HG02678 (cell line): ENCODE data around the gene PTPRCAP.
"Not testable (repeated sequence)": the region's sequence is repeated elsewhere in the genome, so short reads cannot be mapped to it uniquely, and the experiment has no call there.

ENCODE experiments used
- ATAC-seq: cut with Tn5 transposase; IDR thresholded peaks from one replicate; pipeline ENCODE4 v1.9.1; 2021; ENCODE audit warnings: mild to moderate bottlenecking, moderate library complexity; ENCODE audit not compliant: unreplicated experiment

The PTPRCAP gene

DNA sequence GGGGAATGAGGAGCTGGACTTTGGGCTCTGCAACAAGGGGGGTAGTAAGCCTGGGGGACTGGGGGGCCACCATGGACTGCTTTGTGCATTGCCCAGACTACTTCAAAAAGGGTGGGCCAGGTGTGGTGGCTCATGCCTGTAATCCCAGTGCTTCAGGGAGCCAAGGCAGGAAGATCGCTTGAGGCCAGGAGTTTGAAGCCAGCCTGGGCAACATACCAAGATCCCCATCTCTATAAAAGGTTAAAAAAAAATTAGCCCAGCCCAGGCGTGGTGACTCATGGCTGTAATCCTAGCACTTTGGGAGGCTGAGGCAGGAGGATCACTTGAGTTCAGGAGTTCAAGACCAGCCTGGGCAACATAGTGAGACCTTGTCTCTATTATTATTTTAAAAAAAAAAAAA is 28.0 kb upstream of the PTPRCAP start:
- not testable (repeated sequence) for ATAC-seq

DNA sequence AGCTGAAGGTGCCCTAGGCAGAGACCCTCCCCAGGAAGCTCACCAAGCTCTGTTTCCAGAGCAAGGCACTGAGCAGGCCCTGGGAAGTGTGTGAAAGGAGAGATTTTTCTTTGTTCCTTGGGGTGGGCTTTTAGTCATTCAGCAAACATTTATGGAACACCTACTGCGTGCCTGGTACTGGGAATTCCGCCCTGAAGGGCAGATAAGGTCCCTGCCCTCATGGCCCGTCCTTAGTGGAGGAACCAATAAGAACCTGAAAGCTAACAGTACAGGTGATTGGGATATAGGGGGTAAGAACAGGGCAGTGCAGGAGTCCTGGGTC is 27.7 kb upstream of the PTPRCAP start:
- no peak for ATAC-seq

GRCh38 chr11:67464411-67465188 is 27.1 kb upstream of the PTPRCAP start:
- ATAC-seq, result peak; percentile 55

DNA sequence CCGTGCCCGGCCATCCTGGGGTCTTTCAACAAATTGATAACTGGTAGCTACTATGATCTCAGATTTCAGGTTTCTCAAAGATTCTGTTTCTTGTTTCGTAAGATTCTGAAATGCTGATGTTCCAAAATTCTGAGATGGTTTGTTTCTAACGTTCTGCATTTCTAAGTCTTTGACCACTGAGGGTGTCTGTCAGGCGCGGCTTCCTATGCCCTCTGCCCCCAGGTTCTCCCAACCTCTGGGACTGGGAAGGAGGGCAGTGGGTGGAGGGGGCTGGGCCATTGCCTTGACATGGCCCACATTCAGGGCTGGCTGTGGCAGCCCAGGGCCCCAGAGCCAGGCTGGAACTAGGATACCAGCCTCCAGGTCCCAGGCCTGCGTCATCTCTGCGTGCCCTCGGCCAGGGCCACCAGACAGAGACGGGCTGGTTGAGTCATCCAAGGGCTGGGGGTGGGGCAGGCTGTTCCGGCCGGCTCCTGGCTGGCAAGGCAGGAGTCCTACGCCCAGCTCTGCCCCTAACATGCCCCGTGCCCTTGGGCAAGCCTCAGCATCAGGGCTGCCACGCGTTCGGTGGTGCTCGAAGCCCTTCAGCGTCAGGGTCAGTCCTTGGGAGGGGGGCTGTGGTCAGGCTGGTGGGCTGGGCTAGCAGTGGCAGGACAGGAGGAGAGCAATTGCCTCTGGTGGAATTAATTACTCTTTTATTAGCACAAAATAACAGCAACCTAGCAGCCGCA is 26.4 kb upstream of the PTPRCAP start:
- ATAC-seq, result no peak

DNA sequence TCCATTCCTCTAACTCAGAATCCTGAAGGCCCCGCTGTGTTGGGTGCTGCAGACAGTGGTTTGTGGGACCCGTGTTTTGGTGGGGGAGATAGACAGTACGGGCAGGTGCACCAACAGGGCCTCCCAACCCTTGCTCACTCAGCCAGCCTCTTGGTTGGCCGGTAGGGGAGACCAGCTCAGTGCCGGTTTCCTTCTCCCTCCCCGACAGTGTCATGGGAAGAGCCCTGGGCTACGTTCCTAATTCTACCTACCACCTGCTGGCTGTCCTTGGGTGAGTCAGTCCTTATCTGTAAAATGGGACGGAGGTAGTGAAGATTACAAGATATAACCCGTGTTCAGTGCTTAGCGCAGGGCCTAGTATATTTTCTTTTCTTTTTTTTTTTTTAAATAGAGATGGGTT is 25.7 kb upstream of the PTPRCAP start:
- ATAC-seq, result no peak

GRCh38 chr11:67458266-67458665 is 20.8 kb upstream of the PTPRCAP start:
- ATAC-seq, result no peak

DNA sequence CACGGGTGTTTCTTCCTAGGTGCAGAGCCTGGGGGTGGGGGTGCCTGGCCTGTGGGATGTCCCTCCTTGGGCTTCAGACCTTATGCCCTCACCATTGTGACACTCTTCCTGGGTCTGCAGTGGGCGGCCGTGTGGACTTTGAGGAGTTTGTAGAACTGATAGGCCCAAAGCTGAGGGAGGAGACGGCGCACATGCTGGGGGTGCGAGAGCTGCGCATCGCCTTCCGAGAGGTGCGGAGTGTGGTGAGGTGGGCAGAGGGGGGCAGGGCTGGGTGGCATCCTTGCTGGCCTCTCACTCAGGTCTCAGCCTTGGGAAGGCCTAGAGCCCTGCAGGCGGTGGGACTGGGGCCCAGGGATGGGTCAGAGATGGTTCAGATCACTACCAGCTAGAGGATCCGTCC is 20.0 kb upstream of the PTPRCAP start:
- no peak for ATAC-seq

GRCh38 chr11:67456068-67456705 is 18.7 kb upstream of the PTPRCAP start:
- no peak for ATAC-seq

GRCh38 chr11:67455054-67455453 is 17.6 kb upstream of the PTPRCAP start, which contains the start of gene CABP4:
Gene CABP4 (plus strand): TSS chr11:67455354. CDS start chr11:67455424, 70 bp downstream.
- ATAC-seq, result no peak

DNA sequence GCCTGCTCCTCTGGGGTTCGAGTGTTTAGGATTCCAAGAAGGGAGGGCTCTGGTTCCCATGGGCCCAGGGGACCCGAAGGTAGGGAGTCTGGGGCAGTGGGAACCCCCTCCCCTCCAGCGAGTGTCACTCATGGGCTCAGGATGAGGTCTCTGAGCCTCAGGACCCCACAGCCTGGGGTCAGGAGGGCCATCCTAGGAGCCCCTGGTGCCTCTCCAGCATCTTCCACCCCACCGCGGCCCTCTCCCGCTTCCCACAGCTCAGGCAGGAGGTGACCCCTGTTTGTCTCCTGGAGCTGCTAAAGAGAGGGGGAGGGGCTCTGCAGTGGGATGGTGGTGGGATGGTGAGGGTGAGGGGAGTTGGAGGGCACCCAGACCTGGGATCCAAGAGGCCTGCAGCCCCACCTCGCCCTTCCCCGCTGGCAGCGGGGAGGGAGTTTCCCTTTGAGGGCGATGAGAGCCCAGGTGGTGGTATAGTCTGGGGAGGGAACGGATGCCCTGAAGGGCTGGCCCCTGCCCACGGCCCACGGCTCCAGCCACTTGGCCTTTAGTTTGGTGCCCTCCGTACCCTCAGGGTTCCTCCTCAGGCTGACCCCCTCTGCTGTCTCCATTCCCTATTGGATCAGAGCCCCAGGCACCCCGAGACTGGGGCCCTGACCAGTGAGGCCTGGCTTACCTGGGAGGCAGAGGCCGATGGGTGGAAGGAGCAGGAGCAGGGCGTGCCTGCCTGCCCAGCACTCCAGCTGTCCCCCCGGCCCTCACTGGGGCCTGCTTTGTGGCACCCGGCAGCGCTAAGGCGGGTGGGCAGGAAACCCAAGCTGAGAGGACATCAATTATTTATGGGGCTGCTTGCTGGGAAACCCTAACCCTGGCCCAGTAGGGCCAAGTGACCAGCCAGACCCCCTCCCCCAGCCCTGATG is 16.6 kb upstream of the PTPRCAP start:
- ATAC-seq, result no peak

GRCh38 chr11:67452141-67452952 is 14.9 kb upstream of the PTPRCAP start, which contains the start of gene GPR152:
Gene GPR152 (minus strand): TSS chr11:67452729. CDS start chr11:67452724, 5 bp downstream.
- no peak for ATAC-seq

- ATAC-seq, result no peak
Observed at GRCh38 chr11:67451658-67451976, 14.1 kb upstream of the PTPRCAP start.

DNA sequence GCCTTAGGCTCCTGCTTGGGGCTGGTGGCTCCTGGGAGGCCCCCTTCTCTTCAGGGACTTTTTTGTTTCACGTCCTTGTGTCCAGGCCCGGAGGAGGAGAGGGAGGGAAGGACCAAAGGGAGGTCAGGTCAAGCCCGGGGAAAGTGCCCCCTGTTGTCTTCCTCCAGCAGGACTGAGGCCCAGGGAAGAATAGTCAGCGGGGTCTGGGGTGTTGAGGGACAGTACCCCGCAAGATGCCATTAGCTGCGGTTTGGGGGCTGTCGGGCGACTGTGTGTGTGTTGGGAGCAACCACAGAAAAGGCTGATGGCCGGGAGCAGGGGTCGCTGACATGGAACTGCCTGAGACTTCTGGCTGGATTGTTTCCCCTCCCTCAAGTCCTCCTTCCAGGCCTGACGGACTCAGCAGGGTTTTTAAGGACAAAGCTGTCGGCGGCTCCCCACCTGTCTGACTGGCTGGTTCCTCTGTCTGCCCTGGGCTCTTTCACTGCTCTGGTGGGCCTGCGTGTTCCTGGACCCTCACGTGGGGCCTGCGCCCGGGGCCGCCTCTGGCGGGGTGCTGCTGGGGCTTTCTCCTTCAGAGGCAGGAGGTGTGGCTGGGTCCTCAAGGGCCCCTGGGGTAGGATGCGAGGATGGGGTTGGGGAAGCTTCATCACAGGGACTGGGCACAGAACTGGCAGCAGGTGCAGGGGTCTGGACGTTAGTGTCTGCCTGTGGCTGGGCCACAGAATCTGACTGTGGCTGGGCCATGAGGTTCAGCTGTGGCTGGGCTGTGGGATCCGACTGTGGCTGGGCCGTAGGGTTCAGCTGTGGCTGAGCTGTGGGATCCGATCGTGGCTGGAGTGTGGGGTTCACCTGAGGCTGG is 13.5 kb upstream of the PTPRCAP start:
- ATAC-seq, result no peak

GRCh38 chr11:67449116-67449844 is 11.8 kb upstream of the PTPRCAP start:
- ATAC-seq, result no peak

- ATAC-seq, result no peak
Observed at GRCh38 chr11:67448220-67448609, 10.7 kb upstream of the PTPRCAP start.

DNA sequence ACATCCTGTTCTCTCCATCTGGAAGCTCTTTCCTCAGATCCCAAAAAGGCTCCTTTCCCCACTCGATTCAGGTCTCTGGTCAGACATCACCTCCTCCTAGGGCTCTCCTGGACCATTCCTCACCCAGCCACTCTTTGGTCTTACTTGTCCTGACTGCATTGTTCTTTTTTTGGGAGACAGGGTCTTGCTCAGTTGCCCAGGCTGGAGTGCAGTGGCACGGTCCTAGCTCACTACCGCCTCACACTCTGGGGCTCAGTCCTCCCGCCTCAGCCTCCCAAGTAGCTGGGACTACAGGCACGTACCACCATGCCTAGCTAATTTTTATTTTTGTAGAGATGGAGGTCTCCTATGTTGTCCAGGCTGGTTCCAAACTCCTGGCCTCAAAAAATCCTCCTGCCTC is 8.0 kb upstream of the PTPRCAP start:
- ATAC-seq, result no peak

DNA sequence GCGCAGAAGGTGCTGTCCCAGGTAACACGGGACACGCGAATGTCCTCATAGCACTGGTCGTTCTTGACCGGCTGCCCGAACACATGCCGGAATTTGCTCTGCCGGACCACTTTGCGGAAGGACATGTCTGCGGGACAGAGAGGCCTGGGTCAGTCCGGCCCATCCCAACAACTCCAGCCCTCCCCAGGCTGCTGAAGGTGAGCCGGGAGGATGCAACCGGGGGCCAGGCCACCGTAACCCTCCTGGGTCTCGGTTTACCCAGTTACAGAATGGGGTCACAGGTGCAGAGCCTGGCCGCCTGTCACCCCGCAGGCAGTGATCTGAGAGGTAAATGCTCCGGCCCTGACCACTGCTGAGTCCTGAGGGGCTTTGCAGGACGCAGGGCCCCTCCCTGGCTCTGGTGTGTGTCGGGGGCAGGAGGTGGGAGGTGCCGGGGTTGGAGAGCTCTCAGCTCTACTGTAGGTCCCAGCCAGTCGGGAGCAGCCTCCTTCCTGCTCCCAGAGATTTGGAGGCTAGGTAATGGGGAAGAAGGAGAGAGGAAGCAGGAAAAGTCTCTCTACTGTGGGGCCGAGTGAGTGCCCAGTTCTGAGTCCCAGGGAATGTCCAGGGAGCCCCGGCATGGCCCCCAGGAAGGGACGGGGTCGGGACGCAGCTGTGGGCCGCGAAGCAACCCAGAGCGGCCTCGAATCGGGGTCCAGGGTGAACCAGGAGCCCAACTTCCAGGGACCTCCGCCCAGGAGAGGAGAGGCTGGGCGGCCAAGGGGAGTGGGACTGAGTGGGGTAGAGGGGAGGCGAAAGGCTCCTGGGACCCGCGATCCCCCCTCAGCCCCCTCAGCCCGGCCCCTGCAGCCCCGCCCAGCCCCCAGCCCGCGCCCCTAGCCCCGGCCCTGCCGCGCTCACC is 5.3 kb upstream of the PTPRCAP start:
- peak; percentile 9 for ATAC-seq
